WI38 (cell line): Measurements from ENCODE around the gene GPR176.

Source experiments
- H3K4me3 ChIP-seq: 2 replicates; pipeline ENCODE4 v1.5.1; 2011; ENCODE audit warnings: low read depth, mild to moderate bottlenecking, control low read depth, low read length
- CTCF ChIP-seq: IDR thresholded peaks from 2 replicates; pipeline ENCODE4 v1.5.1; 2012; ENCODE audit warnings: low read depth, mild to moderate bottlenecking, control low read depth, low read length

The GPR176 gene

GRCh38 chr15:39851500-39852092 is 68.5 kb downstream of the GPR176 start:
- TF ChIP-seq CTCF, result no peak
- no peak overlapping the region for H3K4me3 ChIP-seq

- H3K4me3 ChIP-seq, result no peak overlapping the region
- TF ChIP-seq CTCF, result no peak
These were observed 69.6 kb downstream of the GPR176 start for GRCh38 chr15:39850436-39850835.

GRCh38 chr15:39846108-39846507 is 74.0 kb downstream of the GPR176 start:
- no peak overlapping the region for H3K4me3 ChIP-seq
- TF ChIP-seq CTCF, result no peak

- no peak overlapping the region for H3K4me3 ChIP-seq
- TF ChIP-seq CTCF, result no peak
These were observed 74.5 kb downstream of the GPR176 start for GRCh38 chr15:39845582-39845981.

- no peak overlapping the region for H3K4me3 ChIP-seq
- no peak for TF ChIP-seq CTCF
These were observed 76.5 kb downstream of the GPR176 start for GRCh38 chr15:39843565-39843964.

GRCh38 chr15:39837454-39837853 is 82.6 kb downstream of the GPR176 start:
- H3K4me3 ChIP-seq, result no peak overlapping the region
- no peak for TF ChIP-seq CTCF

GRCh38 chr15:39835550-39835949 is 84.5 kb downstream of the GPR176 start:
- no peak for TF ChIP-seq CTCF
- H3K4me3 ChIP-seq, result no peak overlapping the region
